GM21528 (cell line): ENCODE data around the gene FILIP1L.
"Not testable (repeated sequence)": the region's sequence is repeated elsewhere in the genome, so short reads cannot be mapped to it uniquely, and the experiment has no call there.

ENCODE experiments used
- ATAC-seq: cut with Tn5 transposase; IDR thresholded peaks from one replicate; pipeline ENCODE4 v1.9.1; 2021; ENCODE audit warnings: mild to moderate bottlenecking, moderate library complexity; ENCODE audit not compliant: unreplicated experiment, low FRiP score

FILIP1L gene

GRCh38 chr3:100076731-100077529, 37.4 kb downstream of the FILIP1L start:
- no peak for ATAC-seq

GRCh38 chr3:100075851-100076730, 38.2 kb downstream of the FILIP1L start:
- no peak for ATAC-seq

GRCh38 chr3:100075196-100075595, 39.1 kb downstream of the FILIP1L start:
- ATAC-seq = no peak

- ATAC-seq = peak; percentile 44
Measured at GRCh38 chr3:100073714-100074307, 40.5 kb downstream of the FILIP1L start.

- ATAC-seq = no peak
Measured at GRCh38 chr3:100073049-100073713, 41.1 kb downstream of the FILIP1L start.

GRCh38 chr3:100072326-100073048, 41.8 kb downstream of the FILIP1L start:
- ATAC-seq = no peak

GRCh38 chr3:100069472-100069871, 44.8 kb downstream of the FILIP1L start:
- ATAC-seq = no peak

- ATAC-seq = peak; percentile 74
Measured at GRCh38 chr3:100068826-100069225, 45.5 kb downstream of the FILIP1L start.

- no peak for ATAC-seq
Measured at GRCh38 chr3:100067589-100067988, 46.7 kb downstream of the FILIP1L start.

- no peak for ATAC-seq
Measured at GRCh38 chr3:100063929-100064461, 50.3 kb downstream of the FILIP1L start.

- no peak for ATAC-seq
Measured at GRCh38 chr3:100062665-100063064, 51.6 kb downstream of the FILIP1L start.

- ATAC-seq = no peak
Measured at GRCh38 chr3:100060685-100061484, 53.4 kb downstream of the FILIP1L start.

GRCh38 chr3:100059472-100059871, 54.8 kb downstream of the FILIP1L start:
- no peak for ATAC-seq

GRCh38 chr3:100057716-100058575, 56.4 kb downstream of the FILIP1L start:
- no peak for ATAC-seq

GRCh38 chr3:100053951-100054620, 60.2 kb downstream of the FILIP1L start:
- no peak for ATAC-seq

GRCh38 chr3:100051513-100051912, 62.8 kb downstream of the FILIP1L start:
- ATAC-seq = not testable (repeated sequence)

- peak; percentile 1 for ATAC-seq
Measured at GRCh38 chr3:100048248-100048647, 66.1 kb downstream of the FILIP1L start.
